SK-N-SH (cell line): Measurements from ENCODE around the gene PSMB1. TPM values are rescaled to one million over a fixed set of nuclear protein-coding genes. Genes with fewer than 3 reads are reported as not detected.

ENCODE experiments used
- CTCF ChIA-PET: fragments of 300-600, 350-600 bp; formaldehyde crosslinking; extraction: SDS; loops from one replicate; lab custom pipeline; 2021; lab: Yijun Ruan, JAX
- POLR2A ChIA-PET: fragments of 350-600 bp; sonication (Branson Sonifier 250); formaldehyde crosslinking; extraction: SDS; loops from one replicate; lab custom pipeline; 2020; ENCODE audit warnings: antibody characterized with exemption, inconsistent platforms; lab: Yijun Ruan, JAX
- DNase-seq: peaks from one replicate; pipeline ENCODE4 v3.0.0; 2012
- H2AFZ ChIP-seq: fragments of 200-600 bp; sonication (generic); 2 replicates; pipeline ENCODE4 v1.8.1; 2016; ENCODE audit warnings: antibody characterized with exemption, mild to moderate bottlenecking, low read depth
- H3F3A ChIP-seq: fragments of 200-600 bp; sonication (generic); replicated peaks from 2 replicates; pipeline ENCODE3; 2016; ENCODE audit warnings: antibody characterized with exemption, mild to moderate bottlenecking; ENCODE audit not compliant: insufficient read depth
- H3K27ac ChIP-seq, 2 experiments: fragments of 200-500 bp in 1 of 2; fragments of 200-600 bp in 1 of 2; sonication (Bioruptor generic) in 1 of 2; sonication (generic), shearing (Covaris generic) in 1 of 2; 2 replicates each; pipeline versions ENCODE4 v1.5.1 to v1.6.1; 2014 to 2016; ENCODE audit warnings: low read depth in 2 of 2, inconsistent platforms in 1 of 2, low read length in 1 of 2, mild to moderate bottlenecking in 1 of 2, mixed read lengths in 1 of 2
- H3K27me3 ChIP-seq: fragments of 200-600 bp; sonication (generic), shearing (Covaris generic); 2 replicates; pipeline ENCODE4 v1.6.1; 2016; ENCODE audit warnings: mixed run types; ENCODE audit not compliant: insufficient read depth
- H3K36me3 ChIP-seq, 2 experiments: fragments of 200-500 bp in 1 of 2; fragments of 200-600 bp in 1 of 2; sonication (Bioruptor generic) in 1 of 2; sonication (generic) in 1 of 2; replicated peaks in 1 of 2; 2 replicates each; pipeline versions ENCODE3 to v1.5.1; 2014 to 2016; ENCODE audit warnings: low read length in 1 of 2, mild to moderate bottlenecking in 1 of 2; ENCODE audit not compliant: insufficient read depth in 2 of 2, control insufficient read depth in 1 of 2
- H3K4me1 ChIP-seq, 2 experiments: fragments of 200-500 bp in 1 of 2; fragments of 200-600 bp in 1 of 2; sonication (Bioruptor generic) in 1 of 2; sonication (generic), shearing (Covaris generic) in 1 of 2; 2 replicates each; pipeline versions ENCODE4 v1.5.1 to v1.6.1; 2014 to 2016; ENCODE audit warnings: low read depth in 1 of 2, low read length in 1 of 2, mixed run types in 1 of 2; ENCODE audit not compliant: insufficient read depth in 2 of 2, control insufficient read depth in 1 of 2
- H3K4me2 ChIP-seq: fragments of 200-600 bp; sonication (generic), shearing (Covaris generic); 2 replicates; pipeline ENCODE4 v1.6.1; 2017; ENCODE audit warnings: mixed run types
- H3K4me3 ChIP-seq, 2 experiments: fragments of 200-500 bp in 1 of 2; fragments of 200-600 bp in 1 of 2; sonication (Bioruptor generic) in 1 of 2; sonication (generic), shearing (Covaris generic) in 1 of 2; 2 replicates each; pipeline versions ENCODE4 v1.5.1 to v1.8.1; 2014 to 2016; ENCODE audit warnings: low read depth in 2 of 2, inconsistent platforms in 1 of 2, low read length in 1 of 2, mild to moderate bottlenecking in 1 of 2, mixed read lengths in 1 of 2, moderate library complexity in 1 of 2
- H3K79me2 ChIP-seq: fragments of 200-600 bp; sonication (generic); 2 replicates; pipeline ENCODE4 v1.8.1; 2017; ENCODE audit warnings: mild to moderate bottlenecking; ENCODE audit not compliant: insufficient read depth
- H3K9ac ChIP-seq: fragments of 200-600 bp; sonication (generic); 2 replicates; pipeline ENCODE4 v1.6.1; 2017; ENCODE audit warnings: mixed run types
- H3K9me2 ChIP-seq: fragments of 200-600 bp; sonication (generic); 2 replicates; pipeline ENCODE4 v1.6.1; 2017; ENCODE audit warnings: mixed run types
- H3K9me3 ChIP-seq: fragments of 200-600 bp; sonication (generic); 2 replicates; pipeline ENCODE4 v1.6.1; 2017; ENCODE audit warnings: mixed run types, mild to moderate bottlenecking, moderate library complexity
- H4K20me1 ChIP-seq: fragments of 200-600 bp; sonication (generic); 2 replicates; pipeline ENCODE4 v1.6.1; 2017; ENCODE audit warnings: mild to moderate bottlenecking, mixed run types; ENCODE audit not compliant: insufficient read depth
- CHD2 ChIP-seq: fragments of 150-350 bp; IDR thresholded peaks from 2 replicates; pipeline ENCODE4 v1.6.1; 2018; ENCODE audit warnings: low read length; ENCODE audit not compliant: partially characterized antibody
- EP300 ChIP-seq, 2 experiments: IDR thresholded peaks; 2 replicates each; pipeline versions ENCODE4 v1.4.0 to v1.6.1; 2012; ENCODE audit warnings: borderline replicate concordance in 1 of 2, low read depth in 1 of 2, low read length in 1 of 2
- FOSL2 ChIP-seq: IDR thresholded peaks from 2 replicates; pipeline ENCODE4 v1.4.0; 2012; ENCODE audit warnings: low read depth, mild to moderate bottlenecking, moderate library complexity, borderline replicate concordance
- FOXJ3 ChIP-seq: sonication (generic); formaldehyde crosslinking; IDR thresholded peaks from 2 replicates; pipeline ENCODE4 v1.5.1; 2020; ENCODE audit warnings: mild to moderate bottlenecking, missing genetic modification reagents
- MAX ChIP-seq: IDR thresholded peaks from 2 replicates; pipeline ENCODE4 v1.4.0; 2012; ENCODE audit warnings: low read depth
- PBX3 ChIP-seq: IDR thresholded peaks from 2 replicates; pipeline ENCODE4; 2012
- RAD21 ChIP-seq: IDR thresholded peaks from 2 replicates; pipeline ENCODE4 v1.6.1; 2012; ENCODE audit warnings: mild to moderate bottlenecking, low read length
- RCOR1 ChIP-seq: fragments of 150-350 bp; IDR thresholded peaks from 2 replicates; pipeline ENCODE4 v1.6.1; 2017; ENCODE audit warnings: antibody characterized with exemption, low read length
- RXRA ChIP-seq: IDR thresholded peaks from 2 replicates; pipeline ENCODE4 v1.4.0; 2012; ENCODE audit warnings: low read depth, mild to moderate bottlenecking, borderline replicate concordance
- SIN3A ChIP-seq: IDR thresholded peaks from 2 replicates; pipeline ENCODE4 v1.6.1; 2012; ENCODE audit warnings: low read depth, mild to moderate bottlenecking, low read length, moderate library complexity, borderline replicate concordance
- SMC3 ChIP-seq: IDR thresholded peaks from 2 replicates; pipeline ENCODE4 v1.6.1; 2012; ENCODE audit warnings: low read depth, low read length, improper control_type of control experiment
- TEAD4 ChIP-seq: IDR thresholded peaks from 2 replicates; pipeline ENCODE4 v1.4.0; 2012; ENCODE audit warnings: mild to moderate bottlenecking, borderline replicate concordance; ENCODE audit not compliant: insufficient read depth
- USF1 ChIP-seq: IDR thresholded peaks from 2 replicates; pipeline ENCODE4 v1.4.0; 2012; ENCODE audit warnings: low read depth, borderline replicate concordance
- USF2 ChIP-seq: fragments of 150-350 bp; IDR thresholded peaks from 2 replicates; pipeline ENCODE4 v1.6.1; 2017; ENCODE audit warnings: antibody characterized with exemption, low read length, low read depth, borderline replicate concordance
- YY1 ChIP-seq: IDR thresholded peaks from 2 replicates; pipeline ENCODE4 v1.4.0; 2012; ENCODE audit warnings: low read depth, mild to moderate bottlenecking
- ZBTB33 ChIP-seq: IDR thresholded peaks from 2 replicates; pipeline ENCODE4 v1.4.0; 2012; ENCODE audit warnings: low read depth, borderline replicate concordance
- WGBS: methylation state at CpG from one replicate; pipeline ENCODE4 v1.1.6; 2017; ENCODE audit warnings: low lambda C conversion rate; 5-methylcytosine and 5-hydroxymethylcytosine counted together
- polyA plus RNA-seq, 3 experiments: library from polyadenylated mRNA; depleted of rRNA; stranded (reverse); fragments of >200 nt; gene quantifications; 2 replicates each; pipeline ENCODE4 v1.2.3, GENCODE V29; 2012

The PSMB1 gene
- polyA plus RNA-seq, 1 of the 3 experiments (the other 2 are of a cell fraction): 588 TPM

GRCh38 chr6:170536671-170537070, 16.4 kb downstream of the PSMB1 start:
- Histone ChIP-seq H2AFZ (no peak overlapping the region), H3K9me2 (no peaks in the 10 kb centered on the region), H3K9me3 (no peaks in the 10 kb centered on the region), H3K9ac (no peak overlapping the region), H3K4me3 (no peak overlapping the region), H4K20me1 (peaks cover 28% of the 10 kb centered on the region), H3K36me3 (peaks cover 82 to 88% of the 10 kb centered on the region in 2 experiments), H3K79me2 (peaks cover 42% of the 10 kb centered on the region), H3K27ac (no peak overlapping the region), H3K4me2 (no peak overlapping the region), H3F3A (peaks cover 10% of the 10 kb centered on the region), H3K27me3 (no peaks in the 10 kb centered on the region), H3K4me1 (no peaks in the 10 kb centered on the region)
- WGBS: 87% methylated on average over 5 of the region's 5 CpGs
- CTCF ChIA-PET: no interaction called here
- DNase-seq: no peak
- no peak for TF ChIP-seq RXRA
- POLR2A ChIA-PET: no interaction called here

- no peaks in the 10 kb centered on the region; a peak in 1 of 4 replicates for H3K4me1 ChIP-seq
- H3K36me3 ChIP-seq: peaks cover 66 to 71% of the 10 kb centered on the region in 2 experiments
- H2AFZ ChIP-seq: no peak overlapping the region
- ChIA-PET POLR2A (no interaction called here), CTCF (interaction anchor here (7.3 to 9.9 kb wide), 2 partner anchors 703 to 746 kb away, joined by 79 to 110 read pairs; no protein-coding TSS in a partner anchor)
- 100% methylated on average over 2 of the region's 5 CpGs for WGBS
- peaks cover 26% of the 10 kb centered on the region for H3K79me2 ChIP-seq
- peaks cover 13% of the 10 kb centered on the region for H4K20me1 ChIP-seq
- no peak for DNase-seq
- H3K4me3 ChIP-seq: no peak overlapping the region
- no peaks in the 10 kb centered on the region for H3K27me3 ChIP-seq
- H3K27ac ChIP-seq: no peak overlapping the region
- TF ChIP-seq RCOR1: no peak
- TF ChIP-seq ZBTB33: no peak
- TF ChIP-seq SIN3A: no peak
- TF ChIP-seq SMC3: no peak
- no peak for TF ChIP-seq RXRA
- no peak for TF ChIP-seq EP300 (IDR thresholded peaks at IDR 0.05; ENCODE audit: borderline replicate concordance in 1 of 2, low read depth in 1 of 2, low read length in 1 of 2)
- TF ChIP-seq FOXJ3 (CRISPR knock-in tag): no peak
- TF ChIP-seq USF1: no peak
- TF ChIP-seq TEAD4: no peak
- TF ChIP-seq USF2: no peak
- TF ChIP-seq CHD2: no peak
- TF ChIP-seq RAD21: no peak
- TF ChIP-seq PBX3: no peak
- no peak for TF ChIP-seq MAX
- TF ChIP-seq FOSL2: no peak
- no peak for TF ChIP-seq YY1
- no peak overlapping the region for H3K4me2 ChIP-seq
- no peaks in the 10 kb centered on the region for H3K9me3 ChIP-seq
- H3K9ac ChIP-seq: no peak overlapping the region
- H3K9me2 ChIP-seq: no peaks in the 10 kb centered on the region
- peaks cover 13% of the 10 kb centered on the region for H3F3A ChIP-seq
Observed at GRCh38 chr6:170535004-170535403, 18.1 kb downstream of the PSMB1 start.
